IPS-15b (cell line): ENCODE data around the gene LENG9.
"Not testable (repeated sequence)": the region's sequence is repeated elsewhere in the genome, so short reads cannot be mapped to it uniquely, and the experiment has no call there.

Source experiments
- H3K27me3 ChIP-seq: one replicate; pipeline ENCODE4 v1.6.1; 2013; ENCODE audit warnings: low read length; ENCODE audit not compliant: control insufficient read depth, insufficient read depth
- H3K36me3 ChIP-seq: one replicate; pipeline ENCODE4 v1.6.1; 2013; ENCODE audit warnings: low read length; ENCODE audit not compliant: control insufficient read depth, insufficient read depth
- H3K4me1 ChIP-seq: one replicate; pipeline ENCODE4 v1.6.1; 2013; ENCODE audit warnings: mild to moderate bottlenecking, low read length; ENCODE audit not compliant: control insufficient read depth, insufficient read depth
- H3K4me3 ChIP-seq: one replicate; pipeline ENCODE4 v1.5.1; 2013; ENCODE audit warnings: low read depth, low read length
- H3K9ac ChIP-seq: one replicate; pipeline ENCODE4 v1.6.1; 2013; ENCODE audit warnings: low read depth, mild to moderate bottlenecking, low read length
- H3K9me3 ChIP-seq: one replicate; pipeline ENCODE4 v1.6.1; 2013; ENCODE audit warnings: mild to moderate bottlenecking, low read length; ENCODE audit not compliant: control insufficient read depth, insufficient read depth

LENG9 gene

GRCh38 chr19:54475706-54476105 is 12.1 kb upstream of the LENG9 start:
- Histone ChIP-seq H3K4me1 (peaks cover 4% of the 10 kb centered on the region), H3K36me3 (no peaks in the 10 kb centered on the region), H3K27me3 (peaks cover 8% of the 10 kb centered on the region), H3K9ac (no peak overlapping the region), H3K4me3 (no peak overlapping the region), H3K9me3 (no peaks in the 10 kb centered on the region)

- Histone ChIP-seq H3K9me3 (no peaks in the 10 kb centered on the region), H3K36me3 (no peaks in the 10 kb centered on the region), H3K4me3 (peak overlapping the region; percentile 35), H3K4me1 (peaks cover 4% of the 10 kb centered on the region), H3K9ac (no peak overlapping the region), H3K27me3 (peaks cover 21% of the 10 kb centered on the region)
Measured at GRCh38 chr19:54473892-54474372, 10.4 kb upstream of the LENG9 start.

GRCh38 chr19:54473071-54473891 is 9.7 kb upstream of the LENG9 start, which contains the start of gene CDC42EP5:
CDC42EP5 (minus strand) TSS chr19:54473296; CDS start chr19:54465547, 7,749 bp downstream.
- no peak within 1 kb of the TSS for H3K9ac ChIP-seq
- no peaks in the 10 kb centered on the region for H3K36me3 ChIP-seq
- peak within 1 kb of the TSS; percentile 35 for H3K4me3 ChIP-seq
- H3K27me3 ChIP-seq: peaks cover 21% of the 10 kb centered on the region
- H3K4me1 ChIP-seq: peaks cover 4% of the 10 kb centered on the region
- no peaks in the 10 kb centered on the region for H3K9me3 ChIP-seq

- Histone ChIP-seq H3K9me3 (no peaks in the 10 kb centered on the region), H3K4me3 (peak overlapping the region; percentile 53), H3K36me3 (no peaks in the 10 kb centered on the region), H3K9ac (peak overlapping the region; percentile 65), H3K27me3 (peaks cover 21% of the 10 kb centered on the region), H3K4me1 (peaks cover 4% of the 10 kb centered on the region)
Measured at GRCh38 chr19:54470991-54471782, 7.6 kb upstream of the LENG9 start.

GRCh38 chr19:54470276-54470887 is 6.8 kb upstream of the LENG9 start:
- Histone ChIP-seq H3K27me3 (peaks cover 21% of the 10 kb centered on the region), H3K9ac (no peak overlapping the region), H3K4me1 (peaks cover 4% of the 10 kb centered on the region), H3K4me3 (peak overlapping the region; percentile 53), H3K9me3 (no peaks in the 10 kb centered on the region), H3K36me3 (no peaks in the 10 kb centered on the region)

GRCh38 chr19:54469496-54469934 is 5.9 kb upstream of the LENG9 start:
- Histone ChIP-seq H3K36me3 (no peaks in the 10 kb centered on the region), H3K9ac (no peak overlapping the region), H3K27me3 (peaks cover 21% of the 10 kb centered on the region), H3K4me3 (no peak overlapping the region), H3K9me3 (no peaks in the 10 kb centered on the region), H3K4me1 (peaks cover 4% of the 10 kb centered on the region)

- H3K9ac ChIP-seq, H3K9me3 ChIP-seq, H3K4me1 ChIP-seq, H3K4me3 ChIP-seq: not testable (repeated sequence)
- Histone ChIP-seq H3K27me3 (peaks cover 17% of the 10 kb centered on the region), H3K36me3 (peaks cover 15% of the 10 kb centered on the region)
Measured at GRCh38 chr19:54466110-54466480, 2.5 kb upstream of the LENG9 start.

- Histone ChIP-seq H3K4me1 (no peaks in the 10 kb centered on the region), H3K27me3 (peaks cover 11% of the 10 kb centered on the region), H3K9ac (no peak overlapping the region), H3K4me3 (no peak overlapping the region), H3K9me3 (no peaks in the 10 kb centered on the region), H3K36me3 (peaks cover 20% of the 10 kb centered on the region)
Measured at GRCh38 chr19:54465426-54466109, 2.0 kb upstream of the LENG9 start.

- Histone ChIP-seq H3K4me1 (no peaks in the 10 kb centered on the region), H3K9me3 (no peaks in the 10 kb centered on the region), H3K27me3 (peaks cover 4% of the 10 kb centered on the region), H3K4me3 (peak overlapping the region; percentile 63), H3K9ac (peak overlapping the region; percentile 76), H3K36me3 (peaks cover 25% of the 10 kb centered on the region)
Measured at GRCh38 chr19:54464630-54465425, 1.2 kb upstream of the LENG9 start.

- H3K27me3 ChIP-seq: no peaks in the 10 kb centered on the region
- H3K9ac ChIP-seq: peak overlapping the region; percentile 76
- peak overlapping the region; percentile 63 for H3K4me3 ChIP-seq
- H3K4me1 ChIP-seq: no peaks in the 10 kb centered on the region
- H3K36me3 ChIP-seq: peaks cover 32% of the 10 kb centered on the region
- no peaks in the 10 kb centered on the region for H3K9me3 ChIP-seq
Measured at GRCh38 chr19:54464044-54464629, 559 bp upstream of the LENG9 start.
